Ectodermal cell (in vitro differentiated cells): ENCODE measurements around the gene BLOC1S6. TPM values are rescaled to one million over a fixed set of nuclear protein-coding genes. Genes with fewer than 3 reads are reported as not detected.
A peak's percentile ranks its signal among the peaks of the same experiment; 100 is the strongest.

ENCODE experiments used
- H3K27ac ChIP-seq: 2 replicates; pipeline ENCODE4 v1.7.0; 2013; ENCODE audit warnings: mild to moderate bottlenecking, low read depth, low read length; ENCODE audit not compliant: insufficient read depth, poor library complexity, severe bottlenecking
- H3K27me3 ChIP-seq: 2 replicates; pipeline ENCODE4 v1.7.0; 2013; ENCODE audit warnings: mild to moderate bottlenecking, low read length; ENCODE audit not compliant: insufficient read depth, control insufficient read depth, poor library complexity, severe bottlenecking
- H3K36me3 ChIP-seq: one replicate; pipeline ENCODE4 v1.7.0; 2013; ENCODE audit warnings: low read length; ENCODE audit not compliant: control insufficient read depth, insufficient read depth
- H3K4me1 ChIP-seq: one replicate; pipeline ENCODE4 v1.7.0; 2013; ENCODE audit warnings: low read length; ENCODE audit not compliant: control insufficient read depth, insufficient read depth
- H3K4me3 ChIP-seq: 2 replicates; pipeline ENCODE4 v1.7.0; 2013; ENCODE audit warnings: low read depth, low read length, control low read depth; ENCODE audit not compliant: insufficient read depth
- H3K9me3 ChIP-seq: 2 replicates; pipeline ENCODE4 v1.7.0; 2013; ENCODE audit warnings: mild to moderate bottlenecking, low read length, moderate library complexity; ENCODE audit not compliant: control insufficient read depth
- WGBS, 2 experiments: methylation state at CpG; one replicate each; pipeline ENCODE4 v1.1.7; 2013; ENCODE audit warnings: missing lambda C conversion rate in 2 of 2; 5-methylcytosine and 5-hydroxymethylcytosine counted together
- polyA plus RNA-seq, 4 experiments: library from polyadenylated mRNA; stranded (reverse); fragments of 50-300 nt; gene quantifications; one replicate each; pipeline ENCODE4 v1.2.3, GENCODE V29; 2013

Gene BLOC1S6, protein sequence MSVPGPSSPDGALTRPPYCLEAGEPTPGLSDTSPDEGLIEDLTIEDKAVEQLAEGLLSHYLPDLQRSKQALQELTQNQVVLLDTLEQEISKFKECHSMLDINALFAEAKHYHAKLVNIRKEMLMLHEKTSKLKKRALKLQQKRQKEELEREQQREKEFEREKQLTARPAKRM
- polyA plus RNA-seq (2013, experiment 1 of 4) = 48.6 TPM
- polyA plus RNA-seq (2013, experiment 2 of 4) = 56.0 TPM
- 43.0 TPM for polyA plus RNA-seq (2013, experiment 3 of 4)
- 42.7 TPM for polyA plus RNA-seq (2013, experiment 4 of 4)

DNA sequence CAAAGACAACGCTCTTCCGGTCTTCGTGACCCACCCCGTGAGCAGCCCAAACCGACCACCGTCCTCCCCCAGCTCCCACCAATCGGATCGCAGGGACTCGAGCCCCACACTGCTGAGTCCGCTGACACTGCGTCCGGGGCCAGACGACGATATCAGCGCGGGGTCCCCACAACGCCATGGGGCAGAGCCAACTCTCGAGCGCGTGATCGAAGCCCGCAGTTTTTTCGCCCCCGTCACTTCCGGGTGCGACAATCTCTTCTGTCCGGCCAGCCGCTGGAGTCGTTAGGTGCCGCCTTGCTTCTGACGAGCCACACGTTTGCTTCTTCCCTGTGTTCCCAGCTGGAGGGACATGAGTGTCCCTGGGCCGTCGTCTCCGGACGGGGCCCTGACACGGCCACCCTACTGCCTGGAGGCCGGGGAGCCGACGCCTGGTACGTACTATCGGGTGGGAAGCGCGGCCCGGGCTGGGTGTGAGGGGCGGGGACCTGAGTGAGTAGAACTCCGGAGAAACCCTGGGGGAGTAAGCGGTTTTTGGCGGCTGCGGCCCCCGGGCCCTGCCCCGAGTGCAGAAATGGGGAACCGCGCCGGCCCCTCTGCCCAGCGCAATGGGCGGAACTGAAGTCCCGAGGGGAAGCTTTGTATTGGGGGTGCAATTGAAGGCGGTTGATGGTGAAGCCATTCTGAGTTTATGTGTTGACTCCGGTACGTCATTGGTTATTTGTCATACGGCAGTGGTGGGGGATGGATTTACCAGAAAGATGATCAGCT lies at the start of gene BLOC1S6:
Gene BLOC1S6, plus strand, starts transcription at position 285 of the 768 bp plus-strand sequence. Its CDS starts 65 bp downstream, at position 350.
- Histone ChIP-seq H3K36me3 (no peaks in the 10 kb centered on the region), H3K27me3 (no peaks in the 10 kb centered on the region), H3K4me1 (peaks cover 7% of the 10 kb centered on the region), H3K27ac (peak within 1 kb of the TSS; percentile 99), H3K9me3 (no peaks in the 10 kb centered on the region), H3K4me3 (peak within 1 kb of the TSS; percentile 99)
- WGBS, 2 experiments = 0 to 1% methylated on average over 62 of the region's 62 CpGs

DNA sequence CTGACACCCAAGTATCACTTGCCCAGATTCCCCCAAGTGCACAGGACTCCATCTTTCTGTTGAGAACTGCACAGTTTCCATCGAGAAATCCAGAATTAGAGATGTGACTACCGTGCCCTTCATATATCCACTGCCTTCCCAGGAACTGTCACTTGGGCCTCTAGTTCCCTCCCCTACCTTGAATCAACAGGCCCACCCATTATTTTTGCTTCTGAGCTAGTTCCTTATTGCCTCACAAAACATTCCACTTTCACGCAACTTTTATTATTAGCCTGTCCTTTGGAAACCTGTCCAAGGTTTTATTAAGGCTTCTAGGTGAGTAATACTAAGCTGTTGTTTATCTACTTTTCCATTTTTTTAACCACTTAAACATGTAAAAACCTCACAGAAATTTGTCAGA lies 47.5 kb upstream of the BLOC1S6 start:
- H3K9me3 ChIP-seq = no peaks in the 10 kb centered on the region
- 93 to 96% methylated on average over 3 of the region's 3 CpGs for WGBS, 2 experiments
- no peaks in the 10 kb centered on the region for H3K4me1 ChIP-seq
- no peak overlapping the region for H3K27ac ChIP-seq
- H3K36me3 ChIP-seq = no peaks in the 10 kb centered on the region
- H3K27me3 ChIP-seq = no peaks in the 10 kb centered on the region
- H3K4me3 ChIP-seq = no peak overlapping the region

- Histone ChIP-seq H3K4me3 (no peak overlapping the region), H3K27me3 (no peaks in the 10 kb centered on the region), H3K36me3 (no peaks in the 10 kb centered on the region), H3K27ac (no peak overlapping the region), H3K9me3 (no peaks in the 10 kb centered on the region), H3K4me1 (no peaks in the 10 kb centered on the region)
- WGBS, 2 experiments = 67 to 100% methylated on average over 1 of the region's 1 CpG
These were observed 46.6 kb upstream of the BLOC1S6 start for GRCh38 chr15:45540531-45540930.

- no peak overlapping the region for H3K27ac ChIP-seq
- H3K36me3 ChIP-seq = no peaks in the 10 kb centered on the region
- no peak overlapping the region for H3K4me3 ChIP-seq
- no peaks in the 10 kb centered on the region for H3K9me3 ChIP-seq
- WGBS, 2 experiments = 90 to 93% methylated on average over 3 of the region's 3 CpGs
- no peaks in the 10 kb centered on the region for H3K4me1 ChIP-seq
- no peaks in the 10 kb centered on the region for H3K27me3 ChIP-seq
These were observed 44.1 kb upstream of the BLOC1S6 start for GRCh38 chr15:45543051-45543450.

DNA sequence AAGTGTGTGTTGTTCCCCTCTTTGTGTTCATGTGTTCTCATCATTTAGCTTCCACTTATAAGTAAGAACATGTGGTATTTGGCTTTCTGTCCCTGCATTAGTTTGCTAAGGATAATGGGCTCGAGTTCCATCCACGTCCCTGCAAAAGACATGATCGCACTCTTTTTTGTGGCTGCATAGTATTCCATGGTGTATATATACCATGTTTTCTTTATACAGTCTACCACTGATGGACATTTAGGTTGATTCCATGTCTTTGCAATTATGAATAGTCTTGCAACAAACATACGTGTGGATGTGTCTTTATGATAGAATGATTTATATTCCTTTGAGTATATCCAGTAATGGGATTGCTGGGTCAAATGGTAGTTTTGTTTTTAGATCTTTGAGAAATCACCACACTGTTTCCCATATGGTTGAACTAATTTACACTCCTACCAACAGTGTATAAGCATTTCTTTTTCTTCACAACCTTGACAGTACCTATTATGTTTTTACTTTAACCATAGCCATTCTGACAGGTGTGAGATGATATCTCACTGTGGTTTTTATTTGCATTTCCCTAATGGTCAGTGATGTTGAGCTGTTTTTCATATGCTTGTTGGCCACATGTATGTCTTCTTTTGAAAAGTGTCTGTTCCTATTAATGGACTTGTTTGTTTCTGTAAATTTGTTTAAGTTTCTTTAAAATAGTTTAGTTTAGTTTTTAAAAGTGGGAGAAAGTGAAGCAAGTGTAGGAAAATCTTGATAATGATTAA lies 42.7 kb upstream of the BLOC1S6 start:
- no peak overlapping the region for H3K4me3 ChIP-seq
- H3K27me3 ChIP-seq = no peaks in the 10 kb centered on the region
- H3K4me1 ChIP-seq = no peaks in the 10 kb centered on the region
- no peaks in the 10 kb centered on the region for H3K36me3 ChIP-seq
- no peaks in the 10 kb centered on the region for H3K9me3 ChIP-seq
- H3K27ac ChIP-seq = no peak overlapping the region
- 89 to 94% methylated on average over 4 of the region's 4 CpGs for WGBS, 2 experiments

GRCh38 chr15:45546789-45547188 lies 40.4 kb upstream of the BLOC1S6 start:
- H3K9me3 ChIP-seq = no peaks in the 10 kb centered on the region
- no peak overlapping the region for H3K27ac ChIP-seq
- H3K36me3 ChIP-seq = no peaks in the 10 kb centered on the region
- H3K4me3 ChIP-seq = no peak overlapping the region
- H3K4me1 ChIP-seq = no peaks in the 10 kb centered on the region
- no peaks in the 10 kb centered on the region for H3K27me3 ChIP-seq
- 87 to 94% methylated on average over 7 of the region's 7 CpGs for WGBS, 2 experiments

- Histone ChIP-seq H3K27me3 (no peaks in the 10 kb centered on the region), H3K27ac (no peak overlapping the region), H3K4me3 (no peak overlapping the region), H3K4me1 (no peaks in the 10 kb centered on the region), H3K9me3 (no peaks in the 10 kb centered on the region), H3K36me3 (no peaks in the 10 kb centered on the region)
- WGBS, 2 experiments = 91% methylated on average over 17 of the region's 17 CpGs
These were observed 38.2 kb upstream of the BLOC1S6 start for GRCh38 chr15:45548753-45549520.

DNA sequence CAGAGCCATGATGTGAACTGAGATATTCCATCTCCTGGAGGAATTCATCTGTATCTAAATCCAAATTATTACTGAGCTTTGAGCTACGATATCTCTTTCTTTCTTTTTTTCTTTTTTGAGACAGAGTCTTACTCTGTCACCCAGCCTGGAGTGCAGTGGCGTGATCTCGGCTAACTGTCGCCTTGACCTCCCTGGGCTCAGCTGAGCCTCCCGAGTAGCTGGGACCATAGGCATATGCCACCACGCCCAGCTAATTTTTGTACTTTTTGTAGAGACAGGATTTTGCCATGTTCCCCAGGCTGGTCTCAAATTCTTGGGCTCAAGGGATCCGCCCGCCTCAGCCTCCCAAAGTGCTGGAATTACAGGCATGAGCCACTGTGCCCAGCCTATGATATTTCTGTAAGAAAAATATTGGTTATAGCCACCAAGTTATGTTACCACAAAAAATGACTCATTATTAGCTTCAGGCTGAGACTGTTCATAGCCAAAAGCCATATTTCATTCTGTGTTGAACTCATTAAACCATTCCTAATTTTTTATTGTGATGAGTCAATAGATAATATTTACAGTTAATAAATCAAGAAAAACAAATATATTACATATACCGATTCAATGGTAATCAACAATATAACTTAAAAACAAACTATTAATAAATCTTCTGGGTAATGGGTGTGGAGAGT lies 37.5 kb upstream of the BLOC1S6 start:
- H3K4me3 ChIP-seq = no peak overlapping the region

GRCh38 chr15:45550436-45550835 lies 36.7 kb upstream of the BLOC1S6 start:
- Histone ChIP-seq H3K4me1 (no peaks in the 10 kb centered on the region), H3K36me3 (no peaks in the 10 kb centered on the region), H3K27me3 (no peaks in the 10 kb centered on the region), H3K4me3 (no peak overlapping the region), H3K9me3 (no peaks in the 10 kb centered on the region), H3K27ac (no peak overlapping the region)
- WGBS, 2 experiments = 88 to 94% methylated on average over 2 to 3 of the region's 3 CpGs

More for the DNA sequence above, 37.5 kb upstream of the BLOC1S6 start:
- no peaks in the 10 kb centered on the region for H3K4me1 ChIP-seq
- H3K27ac ChIP-seq = no peak overlapping the region
- H3K27me3 ChIP-seq = no peaks in the 10 kb centered on the region
- H3K36me3 ChIP-seq = no peaks in the 10 kb centered on the region
- no peaks in the 10 kb centered on the region for H3K9me3 ChIP-seq
- WGBS, 2 experiments = 91 to 93% methylated on average over 8 of the region's 9 CpGs
